ENCODE measurements around the gene BEND3. TPM values are rescaled to one million over a fixed set of nuclear protein-coding genes. Genes with fewer than 3 reads are reported as not detected.
"Not testable (repeated sequence)": the region's sequence is repeated elsewhere in the genome, so short reads cannot be mapped to it uniquely, and the experiment has no call there.

BEND3 gene
- total RNA-seq, 1 donor from 2014 or later = 4.5 TPM

GRCh38 chr6:107120404-107120803 lies 5.1 kb upstream of the BEND3 start:
- Mint-ChIP-seq H3K36me3 (ENCODE audit: unreplicated experiment) (no peaks in the 10 kb centered on the region), H3K9me3 (ENCODE audit: unreplicated experiment) (no peaks in the 10 kb centered on the region), H3K4me1 (ENCODE audit: unreplicated experiment) (peaks cover 11% of the 10 kb centered on the region), H3K27me3 (ENCODE audit: unreplicated experiment) (peaks cover 13% of the 10 kb centered on the region), H3K4me3 (ENCODE audit: unreplicated experiment) (no peak overlapping the region), H3K27ac (ENCODE audit: unreplicated experiment) (no peak overlapping the region)
- no peak for DNase-seq (ENCODE audit: extremely low spot score, unreplicated experiment)
- no peak for TF ChIP-seq CTCF (IDR thresholded peaks at IDR 0.05)

- Mint-ChIP-seq H3K4me3 (ENCODE audit: unreplicated experiment) (no peak overlapping the region), H3K9me3 (ENCODE audit: unreplicated experiment) (no peaks in the 10 kb centered on the region), H3K36me3 (ENCODE audit: unreplicated experiment) (no peaks in the 10 kb centered on the region), H3K4me1 (ENCODE audit: unreplicated experiment) (peaks cover 12% of the 10 kb centered on the region), H3K27ac (ENCODE audit: unreplicated experiment) (no peak overlapping the region), H3K27me3 (ENCODE audit: unreplicated experiment) (peaks cover 13% of the 10 kb centered on the region)
- no peak for TF ChIP-seq CTCF (IDR thresholded peaks at IDR 0.05)
- DNase-seq (ENCODE audit: extremely low spot score, unreplicated experiment) = no peak
Measured at GRCh38 chr6:107118976-107119375, 3.7 kb upstream of the BEND3 start.

- not testable (repeated sequence) for H3K9me3 Mint-ChIP-seq (ENCODE audit: unreplicated experiment); H3K36me3 Mint-ChIP-seq (ENCODE audit: unreplicated experiment); DNase-seq (ENCODE audit: extremely low spot score, unreplicated experiment); H3K4me3 Mint-ChIP-seq (ENCODE audit: unreplicated experiment); H3K27ac Mint-ChIP-seq (ENCODE audit: unreplicated experiment)
- H3K27me3 Mint-ChIP-seq (ENCODE audit: unreplicated experiment) = peaks cover 13% of the 10 kb centered on the region
- H3K4me1 Mint-ChIP-seq (ENCODE audit: unreplicated experiment) = peaks cover 17% of the 10 kb centered on the region
Measured at GRCh38 chr6:107118540-107118939, 3.2 kb upstream of the BEND3 start.

- Mint-ChIP-seq H3K27ac (ENCODE audit: unreplicated experiment) (no peak overlapping the region), H3K27me3 (ENCODE audit: unreplicated experiment) (peaks cover 13% of the 10 kb centered on the region), H3K4me3 (ENCODE audit: unreplicated experiment) (peak overlapping the region; percentile 77), H3K4me1 (ENCODE audit: unreplicated experiment) (peaks cover 20% of the 10 kb centered on the region), H3K9me3 (ENCODE audit: unreplicated experiment) (no peaks in the 10 kb centered on the region), H3K36me3 (ENCODE audit: unreplicated experiment) (no peaks in the 10 kb centered on the region)
- DNase-seq (ENCODE audit: extremely low spot score, unreplicated experiment) = no peak
- no peak for TF ChIP-seq CTCF (IDR thresholded peaks at IDR 0.05)
Measured at GRCh38 chr6:107116931-107117330, 1.6 kb upstream of the BEND3 start.

- peak; percentile 12 for TF ChIP-seq CTCF (IDR thresholded peaks at IDR 0.05)
- Mint-ChIP-seq H3K9me3 (ENCODE audit: unreplicated experiment) (no peaks in the 10 kb centered on the region), H3K4me1 (ENCODE audit: unreplicated experiment) (peaks cover 20% of the 10 kb centered on the region), H3K27me3 (ENCODE audit: unreplicated experiment) (peaks cover 13% of the 10 kb centered on the region), H3K36me3 (ENCODE audit: unreplicated experiment) (no peaks in the 10 kb centered on the region), H3K4me3 (ENCODE audit: unreplicated experiment) (peak overlapping the region; percentile 77), H3K27ac (ENCODE audit: unreplicated experiment) (peak overlapping the region; percentile 41)
- DNase-seq (ENCODE audit: extremely low spot score, unreplicated experiment) = no peak
Measured at GRCh38 chr6:107116328-107116892, 1.1 kb upstream of the BEND3 start.

Data from osteocyte (in vitro differentiated cells).